Measurements from ENCODE around the gene TLCD1.
"Not testable (repeated sequence)": the region's sequence is repeated elsewhere in the genome, so short reads cannot be mapped to it uniquely, and the experiment has no call there.

TLCD1 gene

DNA sequence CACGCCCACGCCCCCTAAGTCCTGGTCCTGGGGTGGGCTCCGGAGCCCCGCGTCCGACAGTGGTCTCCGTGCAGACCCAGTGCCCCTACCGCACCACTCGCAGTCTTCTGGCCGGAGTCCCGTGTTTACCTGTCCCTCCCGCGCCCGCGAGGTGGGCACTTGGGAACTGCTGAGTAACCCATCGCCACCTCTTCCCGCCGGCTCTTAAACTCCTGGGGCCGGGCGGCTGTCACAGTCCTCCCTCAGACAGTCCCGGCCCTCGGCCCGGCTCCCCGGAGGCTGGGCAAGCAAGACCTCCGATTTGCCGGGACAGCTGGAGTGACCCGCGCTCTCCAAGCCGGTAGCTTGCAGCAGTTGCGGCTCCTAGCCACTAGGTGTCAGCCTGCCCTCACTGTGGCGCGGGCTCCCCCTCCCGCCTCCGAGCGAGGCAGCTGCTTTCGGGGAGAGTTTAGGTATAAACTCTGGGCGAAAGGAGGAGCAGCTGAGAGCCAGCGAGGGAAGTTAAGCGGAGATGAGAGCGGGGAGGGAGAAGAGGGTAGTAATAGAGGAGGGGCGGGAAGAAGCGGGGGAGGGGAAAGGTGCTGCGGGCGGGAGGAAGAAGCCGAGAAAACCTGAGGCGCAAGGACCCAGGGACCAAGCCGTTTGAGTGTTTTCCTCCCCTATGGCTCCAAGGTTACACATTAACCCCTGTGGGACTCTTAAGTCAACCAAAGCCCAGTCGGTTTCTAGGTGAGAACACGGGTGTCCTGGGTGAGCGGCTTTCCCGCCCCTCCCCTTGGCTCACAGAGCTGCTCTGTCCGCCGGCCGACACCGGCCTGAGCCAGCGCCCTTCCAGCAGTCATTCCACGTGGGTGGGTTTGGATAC lies 826 bp upstream of the TLCD1 start:
- DNase-seq (ENCODE audit: low read depth in 2 of 2) = peak; percentile 93 to 95
- TF ChIP-seq, protein P1, sequence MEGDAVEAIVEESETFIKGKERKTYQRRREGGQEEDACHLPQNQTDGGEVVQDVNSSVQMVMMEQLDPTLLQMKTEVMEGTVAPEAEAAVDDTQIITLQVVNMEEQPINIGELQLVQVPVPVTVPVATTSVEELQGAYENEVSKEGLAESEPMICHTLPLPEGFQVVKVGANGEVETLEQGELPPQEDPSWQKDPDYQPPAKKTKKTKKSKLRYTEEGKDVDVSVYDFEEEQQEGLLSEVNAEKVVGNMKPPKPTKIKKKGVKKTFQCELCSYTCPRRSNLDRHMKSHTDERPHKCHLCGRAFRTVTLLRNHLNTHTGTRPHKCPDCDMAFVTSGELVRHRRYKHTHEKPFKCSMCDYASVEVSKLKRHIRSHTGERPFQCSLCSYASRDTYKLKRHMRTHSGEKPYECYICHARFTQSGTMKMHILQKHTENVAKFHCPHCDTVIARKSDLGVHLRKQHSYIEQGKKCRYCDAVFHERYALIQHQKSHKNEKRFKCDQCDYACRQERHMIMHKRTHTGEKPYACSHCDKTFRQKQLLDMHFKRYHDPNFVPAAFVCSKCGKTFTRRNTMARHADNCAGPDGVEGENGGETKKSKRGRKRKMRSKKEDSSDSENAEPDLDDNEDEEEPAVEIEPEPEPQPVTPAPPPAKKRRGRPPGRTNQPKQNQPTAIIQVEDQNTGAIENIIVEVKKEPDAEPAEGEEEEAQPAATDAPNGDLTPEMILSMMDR (IDR thresholded peaks at IDR 0.05; ENCODE audit: low read depth, low read length) = peak; percentile 99
- H3K4me3 ChIP-seq (replicated peaks in 1 of 2; ENCODE audit: low read depth in 2 of 2, low read length in 2 of 2) = peak overlapping the region; percentile 74 to 83

DNA sequence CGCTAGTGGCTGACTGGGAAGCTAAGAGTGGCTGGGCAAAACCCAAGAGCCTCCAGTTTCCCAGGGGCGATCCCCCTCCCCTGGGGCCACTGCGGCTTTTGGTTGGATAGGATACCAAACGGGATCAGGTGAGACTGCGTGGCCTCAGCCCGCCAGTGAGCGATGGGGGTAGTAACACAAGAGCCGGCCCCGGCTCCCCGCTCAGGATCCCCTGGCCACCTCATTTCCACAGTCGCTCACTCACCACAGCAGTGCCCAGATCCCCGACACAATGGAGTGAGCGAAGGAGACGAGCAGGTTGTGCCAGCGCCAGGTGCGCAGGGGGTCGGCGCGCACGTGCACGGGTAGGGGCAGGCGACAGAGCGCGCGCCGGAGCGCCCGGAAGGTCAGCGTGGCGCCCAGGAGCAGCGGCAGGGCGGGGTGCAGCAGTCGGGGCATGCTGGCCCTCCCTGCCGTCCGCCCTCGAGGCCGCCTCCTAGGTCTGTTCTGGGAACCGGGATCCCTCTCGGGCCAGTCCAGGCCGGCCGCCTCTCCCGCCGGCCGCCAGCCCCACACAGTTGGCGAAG lies 290 bp downstream of the TLCD1 start:
- DNase-seq (ENCODE audit: low read depth in 2 of 2) = peak; percentile 77 to 85
- TF ChIP-seq, protein P1 (IDR thresholded peaks at IDR 0.05; ENCODE audit: low read depth, low read length) = no peak
- peak overlapping the region; percentile 74 to 83 for H3K4me3 ChIP-seq (replicated peaks in 1 of 2; ENCODE audit: low read depth in 2 of 2, low read length in 2 of 2)

DNA sequence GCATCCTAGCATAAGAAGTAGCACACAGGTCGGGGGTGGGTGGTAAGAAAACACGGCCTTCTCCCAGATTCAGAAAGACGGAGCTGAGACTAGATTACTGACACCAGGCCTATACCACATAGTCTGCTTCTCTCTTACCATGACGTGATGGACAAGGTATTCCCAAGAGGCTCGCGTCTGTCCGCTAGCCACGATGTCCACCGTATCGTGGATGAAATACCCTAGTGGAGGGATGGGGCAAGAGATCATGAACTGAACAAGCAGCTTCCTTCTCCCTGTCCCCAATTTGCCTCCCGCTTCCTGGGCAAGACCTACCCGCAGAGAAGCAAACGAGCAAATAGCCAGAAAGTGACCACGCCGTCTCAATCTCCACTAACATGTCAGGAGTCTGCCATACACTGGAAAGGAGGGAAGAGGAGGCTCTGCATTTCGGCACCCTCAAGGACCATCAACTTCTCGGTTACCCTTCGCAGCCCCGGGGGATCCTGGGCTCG lies 820 bp downstream of the TLCD1 start:
- peak overlapping the region; percentile 74 to 83 for H3K4me3 ChIP-seq (replicated peaks in 1 of 2; ENCODE audit: low read depth in 2 of 2, low read length in 2 of 2)
- peak; percentile 54 to 70 for DNase-seq (ENCODE audit: low read depth in 2 of 2)

DNA sequence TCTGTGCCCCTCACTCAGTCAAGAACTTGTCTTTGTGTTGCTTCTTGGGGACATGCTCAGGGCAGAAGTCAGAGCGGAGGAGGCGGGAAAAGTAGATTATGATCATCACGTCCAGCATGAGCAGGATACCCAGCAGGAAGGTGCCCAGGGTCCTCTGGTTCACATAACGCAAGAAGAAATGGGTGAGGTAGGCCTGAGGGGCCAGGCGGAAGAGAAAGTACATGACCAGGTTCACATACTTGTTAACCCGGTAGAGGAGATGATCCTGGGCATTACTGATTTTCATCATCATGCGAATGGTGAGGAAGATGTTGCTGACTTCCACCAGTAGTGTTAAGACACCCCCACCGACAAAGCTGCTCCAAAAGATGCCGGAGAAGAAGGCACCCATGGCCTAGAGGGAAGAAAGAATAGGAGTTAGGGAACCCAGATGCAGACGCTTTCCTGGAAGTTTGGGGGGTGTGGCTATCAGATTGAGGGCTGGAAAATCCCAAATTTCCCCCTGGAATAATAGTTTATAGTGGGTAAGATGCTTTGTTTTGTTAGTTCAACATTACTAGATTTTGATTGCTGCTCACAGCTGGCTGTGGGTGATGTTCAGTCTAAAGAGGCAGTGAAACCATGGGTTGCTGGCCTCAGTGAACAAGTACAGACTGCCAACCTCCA lies 1.4 kb downstream of the TLCD1 start:
- TF ChIP-seq, protein P1 (IDR thresholded peaks at IDR 0.05; ENCODE audit: low read depth, low read length) = no peak
- peak overlapping the region in 1 of 2 donors; percentile 74 for H3K4me3 ChIP-seq (replicated peaks in 1 of 2; ENCODE audit: low read depth in 2 of 2, low read length in 2 of 2)
- DNase-seq (ENCODE audit: low read depth in 2 of 2) = no peak

More for the DNA sequence above, 820 bp downstream of the TLCD1 start:
- TF ChIP-seq, protein P1 (IDR thresholded peaks at IDR 0.05; ENCODE audit: low read depth, low read length) = no peak

DNA sequence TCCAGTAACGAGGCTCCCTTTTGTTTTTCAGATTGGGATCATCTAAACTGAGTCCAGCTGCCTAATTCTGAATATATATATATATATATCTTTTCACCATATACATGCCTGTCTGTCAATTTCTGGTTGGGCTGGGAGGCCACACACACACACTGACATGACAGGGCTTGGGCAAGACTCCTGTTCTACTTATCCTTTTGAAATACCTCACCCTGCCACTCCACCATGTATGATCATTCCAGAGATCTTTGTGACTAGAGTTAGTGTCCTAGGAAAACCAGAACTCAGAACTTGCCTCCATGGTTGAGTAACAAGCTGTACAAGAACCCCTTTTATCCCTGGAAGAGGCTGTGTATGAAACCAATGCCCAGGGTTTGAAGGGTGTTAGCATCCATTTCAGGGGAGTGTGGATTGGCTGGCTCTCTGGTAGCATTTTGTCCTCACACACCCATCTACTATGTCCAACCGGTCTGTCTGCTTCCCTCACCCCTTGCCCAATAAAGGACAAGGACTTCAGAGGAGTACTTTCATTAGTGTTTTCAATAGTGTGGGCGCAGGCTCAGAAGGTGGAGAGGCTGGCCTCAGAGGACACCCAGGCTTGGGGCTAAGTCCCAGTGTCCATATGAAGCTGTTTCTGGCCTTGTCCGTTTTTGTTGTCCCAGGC lies 2.1 kb downstream of the TLCD1 start:
- not testable (repeated sequence) for DNase-seq (ENCODE audit: low read depth in 2 of 2); H3K4me3 ChIP-seq (replicated peaks in 1 of 2; ENCODE audit: low read depth in 2 of 2, low read length in 2 of 2)

DNA sequence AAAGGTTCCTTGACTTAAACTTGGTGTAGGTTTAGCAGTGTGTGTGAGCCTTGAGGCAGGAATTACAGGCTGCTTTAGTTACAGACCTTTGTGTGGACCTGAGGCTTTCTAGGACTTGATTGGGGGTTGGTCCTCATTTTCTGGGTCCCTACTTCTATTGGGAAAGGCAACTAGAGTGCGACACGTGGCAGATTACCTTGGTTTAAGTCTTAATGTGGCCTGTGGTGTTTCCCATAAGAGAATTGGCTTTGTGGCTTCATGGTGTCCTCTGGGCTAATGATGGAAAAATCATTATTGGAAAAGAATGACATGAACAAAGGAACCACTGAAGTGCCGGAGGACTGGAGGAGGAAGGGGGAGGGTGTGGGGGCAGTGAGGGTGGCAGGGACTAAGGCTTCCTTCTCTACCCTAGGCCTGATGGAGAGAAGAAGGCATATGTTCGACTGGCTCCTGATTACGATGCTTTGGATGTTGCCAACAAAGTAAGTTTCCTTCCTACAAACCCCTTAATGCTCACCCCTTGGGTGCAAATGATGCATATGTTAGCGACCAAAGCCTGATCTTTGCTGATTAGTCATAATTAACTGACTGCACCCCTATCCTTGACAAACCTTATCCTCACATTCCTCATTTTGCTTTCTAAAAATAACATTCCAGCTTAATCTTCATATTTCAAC lies 2.7 kb downstream of the TLCD1 start:
- no peak for DNase-seq (ENCODE audit: low read depth in 2 of 2)
- no peak overlapping the region for H3K4me3 ChIP-seq (replicated peaks in 1 of 2; ENCODE audit: low read depth in 2 of 2, low read length in 2 of 2)
- TF ChIP-seq, protein P1 (IDR thresholded peaks at IDR 0.05; ENCODE audit: low read depth, low read length) = no peak

All from cardiac fibroblast (primary cell).